ENCODE data around the gene DDRGK1.

The DDRGK1 gene

DNA sequence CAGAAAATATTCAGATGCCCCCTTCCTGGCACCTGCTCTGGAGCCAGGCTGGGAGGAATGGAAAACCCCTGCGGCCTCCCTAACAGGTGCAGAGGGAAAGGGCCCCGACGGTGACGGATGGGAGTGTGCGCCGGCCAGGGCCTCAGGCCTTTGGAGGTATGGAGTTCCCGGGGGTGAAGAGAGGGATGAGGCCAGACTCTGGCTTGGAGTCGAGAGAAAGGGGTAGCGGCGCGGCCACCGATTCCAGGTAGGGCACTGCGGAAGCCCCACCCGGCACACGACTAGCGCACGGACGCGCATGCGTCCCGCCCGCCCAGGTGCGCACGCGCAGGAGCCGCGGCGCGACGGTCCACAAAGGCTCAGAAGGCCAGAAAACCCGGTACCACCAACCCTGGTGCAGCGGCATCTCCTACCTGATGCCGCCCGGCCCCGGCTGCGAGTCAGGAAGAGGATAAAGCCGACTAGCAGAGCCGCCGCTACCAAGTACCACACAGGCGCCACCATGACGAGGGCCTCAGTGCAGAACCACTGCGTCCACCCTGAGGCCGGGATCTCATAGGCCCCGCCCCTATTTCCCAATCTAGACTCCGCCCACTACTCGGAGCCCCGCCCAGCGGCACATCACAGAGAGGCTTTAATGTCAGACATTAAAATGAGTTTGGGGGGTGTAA lies at the start of gene DDRGK1:
Gene DDRGK1, minus strand, starts transcription at position 559 of the 671 bp plus-strand sequence. Its CDS starts 55 bp downstream, at position 504.
- TF ChIP-seq GATA1 (IDR thresholded peaks at IDR 0.05; ENCODE audit: low read depth, low read length), result no peak
- peak; percentile 79 for TF ChIP-seq POLR2A (IDR thresholded peaks at IDR 0.05; ENCODE audit: low read length)
- peak; percentile 90 to 95 for DNase-seq

- no peak for DNase-seq
- TF ChIP-seq GATA1 (IDR thresholded peaks at IDR 0.05; ENCODE audit: low read depth, low read length), result no peak
- no peak for TF ChIP-seq POLR2A (IDR thresholded peaks at IDR 0.05; ENCODE audit: low read length)
Observed at GRCh38 chr20:3251806-3252205, 47.3 kb upstream of the DDRGK1 start.

- peak; percentile 21 to 31 for DNase-seq
- TF ChIP-seq GATA1 (IDR thresholded peaks at IDR 0.05; ENCODE audit: low read depth, low read length) (no peak), POLR2A (IDR thresholded peaks at IDR 0.05; ENCODE audit: low read length) (no peak)
Observed at GRCh38 chr20:3250091-3250504, 45.6 kb upstream of the DDRGK1 start.

GRCh38 chr20:3248993-3249347 lies 44.5 kb upstream of the DDRGK1 start:
- DNase-seq, result no peak
- no peak for TF ChIP-seq POLR2A (IDR thresholded peaks at IDR 0.05; ENCODE audit: low read length)

GRCh38 chr20:3248167-3248992 lies 43.9 kb upstream of the DDRGK1 start:
- TF ChIP-seq GATA1 (IDR thresholded peaks at IDR 0.05; ENCODE audit: low read depth, low read length) (no peak), POLR2A (IDR thresholded peaks at IDR 0.05; ENCODE audit: low read length) (no peak)
- DNase-seq, result peak; percentile 19 to 45

DNA sequence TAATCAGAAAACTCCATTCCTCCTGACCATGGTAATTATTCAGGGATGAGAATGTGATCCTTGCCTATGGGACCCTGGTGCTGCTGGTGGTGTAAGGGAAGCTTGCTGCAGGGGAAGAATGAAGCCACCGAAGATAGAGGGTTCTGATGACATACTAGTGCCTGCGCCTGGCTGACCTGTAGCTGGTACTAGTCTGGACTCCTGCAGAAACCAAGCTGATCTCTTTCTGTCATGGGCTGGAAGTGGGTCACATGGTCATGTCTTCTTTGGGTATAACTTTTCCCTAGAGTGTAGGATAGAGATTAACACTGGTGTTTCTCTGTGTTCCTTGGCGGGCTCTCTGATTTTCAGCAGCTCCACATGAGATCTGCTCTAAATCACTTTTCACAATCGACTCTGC lies 43.2 kb upstream of the DDRGK1 start:
- TF ChIP-seq POLR2A (IDR thresholded peaks at IDR 0.05; ENCODE audit: low read length), result no peak
- no peak for TF ChIP-seq GATA1 (IDR thresholded peaks at IDR 0.05; ENCODE audit: low read depth, low read length)
- DNase-seq, result no peak

DNA sequence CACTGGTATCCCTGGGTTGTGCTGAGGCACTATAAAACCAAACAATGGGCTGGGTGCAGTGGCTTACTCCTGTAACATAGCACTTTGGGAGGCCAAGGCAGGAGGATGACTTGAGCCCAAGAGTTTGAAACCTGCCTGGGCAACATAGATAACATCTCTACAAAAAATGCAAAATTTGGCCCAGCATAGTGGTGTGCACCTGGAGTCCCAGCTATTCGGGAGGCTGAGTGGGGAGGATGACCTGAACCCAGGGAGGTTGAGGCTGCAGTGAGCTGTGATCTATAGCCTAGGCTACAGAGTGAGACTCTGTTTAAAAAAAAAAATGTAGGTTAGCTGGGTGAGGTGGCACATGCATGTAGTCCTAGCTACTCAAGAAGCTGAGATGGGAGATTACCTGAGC lies 42.2 kb upstream of the DDRGK1 start:
- no peak for DNase-seq
- TF ChIP-seq GATA1 (IDR thresholded peaks at IDR 0.05; ENCODE audit: low read depth, low read length) (no peak), POLR2A (IDR thresholded peaks at IDR 0.05; ENCODE audit: low read length) (no peak)

DNA sequence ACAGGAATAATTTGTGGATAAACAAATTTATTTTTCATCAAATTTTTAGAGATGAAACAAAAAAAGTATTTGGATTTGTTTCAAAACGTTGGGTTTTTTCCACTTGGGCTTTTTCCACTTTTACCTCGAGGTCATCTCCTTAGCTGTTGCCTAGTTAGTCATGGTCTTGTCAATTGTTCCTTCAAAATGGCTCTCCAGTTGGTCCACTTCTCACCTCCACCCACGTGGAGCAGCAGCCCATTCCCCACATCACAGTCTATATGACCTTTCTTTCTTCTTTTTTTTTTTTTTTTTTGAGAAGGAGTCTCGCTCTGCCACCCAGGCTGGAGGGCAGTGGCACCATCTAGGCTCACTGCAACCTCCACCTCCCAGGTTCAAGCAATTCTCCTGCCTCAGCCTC lies 41.2 kb upstream of the DDRGK1 start:
- no peak for DNase-seq
- TF ChIP-seq POLR2A (IDR thresholded peaks at IDR 0.05; ENCODE audit: low read length) (no peak), GATA1 (IDR thresholded peaks at IDR 0.05; ENCODE audit: low read depth, low read length) (no peak)

GRCh38 chr20:3245156-3245555 lies 40.7 kb upstream of the DDRGK1 start:
- no peak for DNase-seq
- TF ChIP-seq GATA1 (IDR thresholded peaks at IDR 0.05; ENCODE audit: low read depth, low read length) (no peak), POLR2A (IDR thresholded peaks at IDR 0.05; ENCODE audit: low read length) (no peak)

DNA sequence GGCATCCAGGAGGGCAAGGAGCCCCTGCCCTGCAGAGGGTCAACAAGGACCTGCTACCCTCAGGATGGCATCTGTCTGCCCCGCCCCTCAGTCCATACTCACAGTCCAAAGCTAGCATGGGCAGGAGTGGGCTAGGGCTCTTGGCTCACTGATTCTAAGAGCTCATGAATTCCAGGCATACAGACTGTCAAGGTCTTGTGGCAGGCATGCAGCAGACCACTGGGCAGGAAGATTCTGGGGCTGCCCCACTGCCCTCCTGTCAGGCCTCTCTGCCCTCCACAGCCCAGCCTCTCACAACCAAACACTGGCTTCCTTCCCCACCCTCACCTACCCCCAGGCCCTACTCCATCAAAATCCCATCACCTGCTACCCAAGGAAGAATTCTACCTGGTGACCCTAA lies 40.1 kb upstream of the DDRGK1 start:
- DNase-seq, result no peak
- no peak for TF ChIP-seq POLR2A (IDR thresholded peaks at IDR 0.05; ENCODE audit: low read length)
- no peak for TF ChIP-seq GATA1 (IDR thresholded peaks at IDR 0.05; ENCODE audit: low read depth, low read length)

DNA sequence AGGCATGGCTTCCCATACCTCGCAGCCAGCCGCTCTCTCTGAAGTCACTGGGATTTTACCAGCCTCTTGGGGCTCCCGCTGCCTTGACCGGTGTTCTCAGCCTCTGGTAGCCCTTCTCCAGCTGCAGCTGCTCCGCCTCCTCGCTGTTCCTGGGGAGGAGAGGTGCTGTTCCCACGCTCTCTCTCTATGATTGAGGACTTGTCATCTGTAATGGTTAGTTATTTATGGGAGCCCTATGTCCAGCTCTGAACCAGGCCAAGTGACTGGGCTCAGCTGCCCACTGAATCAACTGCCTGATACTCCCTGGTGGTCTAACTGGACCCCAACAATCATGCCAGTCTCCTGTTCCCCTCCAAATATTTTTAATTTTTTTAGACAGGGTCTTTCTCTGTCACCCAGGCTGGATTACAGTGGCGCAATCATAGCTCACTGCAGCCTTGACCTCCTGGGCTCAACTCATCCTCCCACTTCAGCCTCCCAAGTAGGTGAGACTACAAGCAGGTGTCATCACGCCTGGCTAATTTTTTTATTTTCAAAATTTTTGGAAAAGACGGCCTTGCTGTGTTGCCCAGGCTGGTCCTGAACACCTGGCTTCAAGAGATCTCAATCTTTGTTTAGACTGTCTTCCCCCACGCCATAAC lies 39.4 kb upstream of the DDRGK1 start:
- DNase-seq, result no peak
- no peak for TF ChIP-seq GATA1 (IDR thresholded peaks at IDR 0.05; ENCODE audit: low read depth, low read length)

GRCh38 chr20:3242172-3242692 lies 37.8 kb upstream of the DDRGK1 start:
- no peak for DNase-seq
- no peak for TF ChIP-seq GATA1 (IDR thresholded peaks at IDR 0.05; ENCODE audit: low read depth, low read length)
- TF ChIP-seq POLR2A (IDR thresholded peaks at IDR 0.05; ENCODE audit: low read length), result no peak

DNA sequence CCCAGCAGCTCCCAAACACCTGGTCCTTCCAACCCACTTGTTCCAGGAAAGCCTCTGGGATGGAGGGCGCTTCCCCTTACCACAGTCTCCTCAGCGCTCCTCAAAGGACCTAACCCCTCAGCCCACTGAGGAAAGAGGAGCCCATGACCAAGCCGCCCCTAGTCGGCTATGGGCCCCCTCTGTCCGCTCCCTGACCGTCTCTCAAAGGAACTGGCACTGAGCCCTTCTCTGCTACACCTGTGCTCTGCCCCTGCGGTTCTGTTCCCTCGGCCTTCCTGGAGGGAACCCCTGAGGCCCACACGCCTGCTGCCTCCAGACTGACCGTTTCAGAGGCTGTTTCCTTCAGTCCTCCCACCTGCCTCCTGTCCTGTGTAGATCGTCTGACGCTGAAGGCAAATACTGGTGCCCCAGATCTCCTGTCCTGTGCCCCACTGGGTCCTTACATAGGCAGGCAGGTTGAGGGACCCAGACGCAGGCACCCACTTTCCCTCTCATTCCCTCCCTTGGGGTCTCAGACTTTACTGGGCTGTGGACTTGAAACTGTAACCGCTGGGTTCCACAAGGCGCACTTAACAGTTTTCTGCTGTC lies 36.4 kb upstream of the DDRGK1 start:
- DNase-seq, result no peak
- no peak for TF ChIP-seq GATA1 (IDR thresholded peaks at IDR 0.05; ENCODE audit: low read depth, low read length)
- TF ChIP-seq POLR2A (IDR thresholded peaks at IDR 0.05; ENCODE audit: low read length), result no peak

All from erythroblast (primary cell).